Measurements from ENCODE around the gene ZCCHC14. TPM values are rescaled to one million over a fixed set of nuclear protein-coding genes. Genes with fewer than 3 reads are reported as not detected.
A peak's percentile ranks its signal among the peaks of the same experiment; 100 is the strongest.

Gene ZCCHC14
- total and polyA plus RNA-seq, 2 of the 13 experiments (the other 11 are each of a cell fraction or from before 2014, with no cell fraction given): 12.4 to 12.5 TPM

DNA sequence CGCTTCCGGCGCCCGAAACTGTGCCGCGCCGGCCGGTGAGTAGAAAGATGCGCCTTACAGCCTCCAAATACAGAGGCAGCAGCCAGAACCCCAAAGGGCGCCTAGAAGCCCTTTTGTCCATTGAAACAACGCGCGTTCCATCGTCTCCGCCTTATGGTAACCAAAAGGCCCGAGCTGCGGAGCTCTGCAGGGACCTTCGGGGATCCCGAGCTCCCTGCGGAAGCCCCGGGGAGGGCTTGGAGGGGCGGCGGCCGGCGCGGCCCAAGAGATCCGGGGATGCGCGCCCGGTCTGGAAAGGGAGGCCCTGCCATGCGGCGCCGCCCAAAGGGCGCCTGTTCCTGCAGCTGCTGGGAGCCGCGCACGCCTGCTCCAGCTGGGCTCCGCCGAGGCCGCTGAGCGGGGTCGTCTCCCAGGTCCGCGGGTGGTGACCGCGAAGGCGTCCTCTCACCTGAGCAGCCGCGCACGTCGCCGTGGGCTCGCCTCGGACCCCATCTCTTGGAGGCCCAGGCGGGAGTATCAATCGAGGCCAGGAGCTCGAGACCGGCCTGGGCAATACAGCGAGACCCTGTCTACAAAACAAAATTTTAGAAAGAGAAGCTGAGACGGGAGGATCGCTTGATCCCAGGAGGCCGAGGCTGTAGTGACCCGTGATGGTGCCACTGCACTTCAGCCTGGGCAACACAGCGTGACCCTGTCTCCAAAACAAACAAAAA is 108.5 kb downstream of the ZCCHC14 start (continued):
- TF ChIP-seq ZNF317 (CRISPR knock-in tag; IDR thresholded peaks at IDR 0.05) (peak; percentile 54; the same call in 1 of the 2 replicates), KLF13 (CRISPR knock-in tag; IDR thresholded peaks at IDR 0.05) (no peak), MEIS1 (CRISPR knock-in tag; IDR thresholded peaks at IDR 0.05; ENCODE audit: borderline replicate concordance) (peak; percentile 69), CENPX (CRISPR knock-in tag; IDR thresholded peaks at IDR 0.05) (no peak), NRL (CRISPR knock-in tag; IDR thresholded peaks at IDR 0.05; ENCODE audit: borderline replicate concordance) (peak; percentile 74; the same call in 1 of the 2 replicates), ZNF432 (CRISPR knock-in tag; IDR thresholded peaks at IDR 0.05; ENCODE audit: borderline replicate concordance) (no peak), HOXD1 (CRISPR knock-in tag; IDR thresholded peaks at IDR 0.05) (0 out of 2 replicates have a peak, but pooled peaks have one; percentile 21), KLF16 (CRISPR knock-in tag; IDR thresholded peaks at IDR 0.05) (peak in 1 of 2 experiments; percentile 20; a peak in 1 of 4 replicates), CBX2 (IDR thresholded peaks at IDR 0.05; ENCODE audit: low read depth, low read length) (no peak), CBX2 (CRISPR knock-in tag; IDR thresholded peaks at IDR 0.05; ENCODE audit: low read depth) (no peak; the same call in 1 of the 2 replicates), CBX1 (IDR thresholded peaks at IDR 0.05; ENCODE audit: low read depth) (no peak), NFKB2 (CRISPR knock-in tag; IDR thresholded peaks at IDR 0.05; ENCODE audit: borderline replicate concordance) (peak; percentile 41), ADNP (CRISPR knock-in tag; IDR thresholded peaks at IDR 0.05) (peak; percentile 93), MBNL3 (CRISPR knock-in tag; conservative IDR thresholded peaks at IDR 0.05) (no peak), ZFP62 (CRISPR knock-in tag; IDR thresholded peaks at IDR 0.05) (no peak), ZNF496 (CRISPR knock-in tag; IDR thresholded peaks at IDR 0.05; ENCODE audit: insufficient replicate concordance) (no peak), TP53 (CRISPR knock-in tag; conservative IDR thresholded peaks at IDR 0.05) (0 out of 2 replicates have a peak, but pooled peaks have one; percentile 10), ZNF792 (CRISPR knock-in tag; IDR thresholded peaks at IDR 0.05) (0 out of 2 replicates have a peak, but pooled peaks have one; percentile 5), CBFB (CRISPR knock-in tag; IDR thresholded peaks at IDR 0.05) (peak; percentile 62), ZNF17 (CRISPR knock-in tag; IDR thresholded peaks at IDR 0.05) (no peak), SP4 (CRISPR knock-in tag; IDR thresholded peaks at IDR 0.05) (no peak)
- TF ChIP-seq, protein P1, sequence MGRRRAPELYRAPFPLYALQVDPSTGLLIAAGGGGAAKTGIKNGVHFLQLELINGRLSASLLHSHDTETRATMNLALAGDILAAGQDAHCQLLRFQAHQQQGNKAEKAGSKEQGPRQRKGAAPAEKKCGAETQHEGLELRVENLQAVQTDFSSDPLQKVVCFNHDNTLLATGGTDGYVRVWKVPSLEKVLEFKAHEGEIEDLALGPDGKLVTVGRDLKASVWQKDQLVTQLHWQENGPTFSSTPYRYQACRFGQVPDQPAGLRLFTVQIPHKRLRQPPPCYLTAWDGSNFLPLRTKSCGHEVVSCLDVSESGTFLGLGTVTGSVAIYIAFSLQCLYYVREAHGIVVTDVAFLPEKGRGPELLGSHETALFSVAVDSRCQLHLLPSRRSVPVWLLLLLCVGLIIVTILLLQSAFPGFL (CRISPR knock-in tag; IDR thresholded peaks at IDR 0.05): 0 out of 2 replicates have a peak, but pooled peaks have one; percentile 3
- TF ChIP-seq, protein P2, sequence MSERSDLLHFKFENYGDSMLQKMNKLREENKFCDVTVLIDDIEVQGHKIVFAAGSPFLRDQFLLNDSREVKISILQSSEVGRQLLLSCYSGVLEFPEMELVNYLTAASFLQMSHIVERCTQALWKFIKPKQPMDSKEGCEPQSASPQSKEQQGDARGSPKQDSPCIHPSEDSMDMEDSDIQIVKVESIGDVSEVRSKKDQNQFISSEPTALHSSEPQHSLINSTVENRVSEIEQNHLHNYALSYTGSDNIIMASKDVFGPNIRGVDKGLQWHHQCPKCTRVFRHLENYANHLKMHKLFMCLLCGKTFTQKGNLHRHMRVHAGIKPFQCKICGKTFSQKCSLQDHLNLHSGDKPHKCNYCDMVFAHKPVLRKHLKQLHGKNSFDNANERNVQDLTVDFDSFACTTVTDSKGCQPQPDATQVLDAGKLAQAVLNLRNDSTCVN (CRISPR knock-in tag; IDR thresholded peaks at IDR 0.05; ENCODE audit: borderline replicate concordance): peak; percentile 47
- TF ChIP-seq, protein P3, sequence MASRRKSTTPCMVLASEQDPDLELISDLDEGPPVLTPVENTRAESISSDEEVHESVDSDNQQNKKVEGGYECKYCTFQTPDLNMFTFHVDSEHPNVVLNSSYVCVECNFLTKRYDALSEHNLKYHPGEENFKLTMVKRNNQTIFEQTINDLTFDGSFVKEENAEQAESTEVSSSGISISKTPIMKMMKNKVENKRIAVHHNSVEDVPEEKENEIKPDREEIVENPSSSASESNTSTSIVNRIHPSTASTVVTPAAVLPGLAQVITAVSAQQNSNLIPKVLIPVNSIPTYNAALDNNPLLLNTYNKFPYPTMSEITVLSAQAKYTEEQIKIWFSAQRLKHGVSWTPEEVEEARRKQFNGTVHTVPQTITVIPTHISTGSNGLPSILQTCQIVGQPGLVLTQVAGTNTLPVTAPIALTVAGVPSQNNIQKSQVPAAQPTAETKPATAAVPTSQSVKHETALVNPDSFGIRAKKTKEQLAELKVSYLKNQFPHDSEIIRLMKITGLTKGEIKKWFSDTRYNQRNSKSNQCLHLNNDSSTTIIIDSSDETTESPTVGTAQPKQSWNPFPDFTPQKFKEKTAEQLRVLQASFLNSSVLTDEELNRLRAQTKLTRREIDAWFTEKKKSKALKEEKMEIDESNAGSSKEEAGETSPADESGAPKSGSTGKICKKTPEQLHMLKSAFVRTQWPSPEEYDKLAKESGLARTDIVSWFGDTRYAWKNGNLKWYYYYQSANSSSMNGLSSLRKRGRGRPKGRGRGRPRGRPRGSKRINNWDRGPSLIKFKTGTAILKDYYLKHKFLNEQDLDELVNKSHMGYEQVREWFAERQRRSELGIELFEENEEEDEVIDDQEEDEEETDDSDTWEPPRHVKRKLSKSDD (CRISPR knock-in tag; IDR thresholded peaks at IDR 0.05; ENCODE audit: low read depth): 0 out of 2 replicates have a peak, but pooled peaks have one; percentile 56

All from HepG2 (cell line).